Measurements from ENCODE around the gene OS9. TPM values are rescaled to one million over a fixed set of nuclear protein-coding genes. Genes with fewer than 3 reads are reported as not detected.

Gene OS9
- total and polyA plus RNA-seq, 2 of the 4 experiments (the other 2 are of a cell fraction), result 159 to 272 TPM

DNA sequence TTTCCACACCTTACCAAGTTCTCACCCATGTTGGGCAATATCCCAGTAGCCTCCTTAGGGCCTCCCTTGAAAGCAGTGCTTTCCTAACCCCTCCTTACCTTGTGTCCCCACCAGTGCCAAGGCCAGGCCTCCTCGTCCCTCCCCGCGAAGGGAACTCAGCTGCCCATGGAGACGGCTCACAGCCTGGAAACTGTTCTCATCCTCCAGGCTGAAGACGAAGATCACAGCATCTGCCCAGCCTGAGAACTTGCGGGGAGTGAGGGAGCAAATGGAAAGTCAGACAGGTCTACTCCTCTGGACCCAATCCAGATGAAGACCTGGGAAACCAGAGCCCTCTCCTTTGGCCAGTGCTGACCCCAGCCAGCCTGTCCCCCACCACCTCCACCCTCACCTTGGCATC, 40.0 kb downstream of the OS9 start:
- H3K9me1 ChIP-seq (ENCODE audit: insufficient read depth, low read length), result no peaks in the 10 kb centered on the region
- no peak overlapping the region for H2BK120ac ChIP-seq (ENCODE audit: low read depth, low read length)
- 0 out of 2 replicates have a peak, but pooled peaks cover 10% of the 10 kb centered on the region for H4K20me1 ChIP-seq (ENCODE audit: insufficient read depth, low read length)
- intact Hi-C loops (cut with micrococcal nuclease), result no loop called here
- in situ Hi-C loops (cut with MboI; ENCODE audit: low sequenced_read_pairs), result loop anchor here (10.0 kb wide), 1 partner anchor 149 kb away; no protein-coding TSS in a partner anchor
- no peak overlapping the region for H3K14ac ChIP-seq (replicated peaks; ENCODE audit: low read depth, low read length)
- no peak overlapping the region for H3K9ac ChIP-seq (ENCODE audit: low read depth, low read length)
- BruUV-seq (replicated peaks), result no TSS peak
- no peak overlapping the region for H3K18ac ChIP-seq (ENCODE audit: low read depth, low read length)
- H3K9me3 ChIP-seq (ENCODE audit: control insufficient read depth, insufficient read depth, low read length), result no peaks in the 10 kb centered on the region; the same call in 1 of the 2 replicates
- H3K56ac ChIP-seq (ENCODE audit: extremely low read depth, insufficient read depth, low read length), result no peak overlapping the region
- ChIA-PET POLR2A (ENCODE audit: unreplicated experiment) (no interaction called here), CTCF (no interaction called here)
- H3K27ac ChIP-seq (ENCODE audit: insufficient read depth, low read length), result no peak overlapping the region
- ATAC-seq (ENCODE audit: low read depth) (no peak), DNase-seq (no peak)
- dilution Hi-C loops (cut with HindIII; ENCODE audit: low sequenced_read_pairs, unreplicated experiment), result no loop called here
- H3K79me1 ChIP-seq (ENCODE audit: low read depth in 1 of 2, low read length in 2 of 2), result no peaks in the 10 kb centered on the region
- no peak overlapping the region for H3K4me3 ChIP-seq (ENCODE audit: insufficient read depth, low read depth, low read length)
- no peaks in the 10 kb centered on the region for H3K36me3 ChIP-seq (ENCODE audit: control insufficient read depth, insufficient read depth, low read length)
- no peak overlapping the region for H3K23ac ChIP-seq (ENCODE audit: low read depth, low read length)
- H3K4me1 ChIP-seq (ENCODE audit: control insufficient read depth, insufficient read depth, low read length), result 0 out of 2 replicates have a peak, but pooled peaks cover 3% of the 10 kb centered on the region
- 67% methylated on average over 3 of the region's 6 CpGs; no CpG with 5 or more reads in 1 of the 2 experiments for WGBS, 2 experiments (ENCODE audit: extremely low coverage in 2 of 2, insufficient read length in 1 of 2)
- no peak overlapping the region for H3K4me2 ChIP-seq (ENCODE audit: low read depth, low read length)
- H2AK5ac ChIP-seq (ENCODE audit: low read depth, low read length), result no peak overlapping the region
- no peak overlapping the region for H2BK15ac ChIP-seq (ENCODE audit: low read depth, low read length)
- no peak overlapping the region for H2AFZ ChIP-seq (replicated peaks; ENCODE audit: low read length, poor library complexity)
- no peak overlapping the region for H4K8ac ChIP-seq (ENCODE audit: low read depth in 2 of 2, low read length in 2 of 2)
- no peak overlapping the region for H4K91ac ChIP-seq (ENCODE audit: insufficient read depth, low read depth, low read length)
- TF ChIP-seq RCOR1 (IDR thresholded peaks at IDR 0.05; ENCODE audit: insufficient replicate concordance, low read length), result no peak
- TF ChIP-seq RFX5 (IDR thresholded peaks at IDR 0.05; ENCODE audit: low read depth, low read length), result no peak
- no peak for TF ChIP-seq MAZ (IDR thresholded peaks at IDR 0.05; ENCODE audit: borderline replicate concordance, low read depth, low read length)
- TF ChIP-seq POLR2A (IDR thresholded peaks at IDR 0.05; ENCODE audit: low read depth, low read length), result no peak
- no peak for TF ChIP-seq NFE2L2 (IDR thresholded peaks at IDR 0.05; ENCODE audit: low read depth, low read length)
- TF ChIP-seq, protein P1, sequence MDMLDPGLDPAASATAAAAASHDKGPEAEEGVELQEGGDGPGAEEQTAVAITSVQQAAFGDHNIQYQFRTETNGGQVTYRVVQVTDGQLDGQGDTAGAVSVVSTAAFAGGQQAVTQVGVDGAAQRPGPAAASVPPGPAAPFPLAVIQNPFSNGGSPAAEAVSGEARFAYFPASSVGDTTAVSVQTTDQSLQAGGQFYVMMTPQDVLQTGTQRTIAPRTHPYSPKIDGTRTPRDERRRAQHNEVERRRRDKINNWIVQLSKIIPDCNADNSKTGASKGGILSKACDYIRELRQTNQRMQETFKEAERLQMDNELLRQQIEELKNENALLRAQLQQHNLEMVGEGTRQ (IDR thresholded peaks at IDR 0.05; ENCODE audit: low read depth, low read length), result no peak
- no peak for TF ChIP-seq CHD1 (IDR thresholded peaks at IDR 0.05; ENCODE audit: low read depth, low read length)
- no peak for TF ChIP-seq FOS (IDR thresholded peaks at IDR 0.05; ENCODE audit: low read depth, low read length)
- no peak for TF ChIP-seq CEBPB (IDR thresholded peaks at IDR 0.05; ENCODE audit: low read depth, low read length)
- no peak for TF ChIP-seq MXI1 (IDR thresholded peaks at IDR 0.05; ENCODE audit: borderline replicate concordance, low read depth, low read length)
- TF ChIP-seq RAD21 (IDR thresholded peaks at IDR 0.05; ENCODE audit: low read length), result no peak
- TF ChIP-seq BHLHE40 (IDR thresholded peaks at IDR 0.05; ENCODE audit: low read depth, low read length), result no peak
- TF ChIP-seq, protein P2, sequence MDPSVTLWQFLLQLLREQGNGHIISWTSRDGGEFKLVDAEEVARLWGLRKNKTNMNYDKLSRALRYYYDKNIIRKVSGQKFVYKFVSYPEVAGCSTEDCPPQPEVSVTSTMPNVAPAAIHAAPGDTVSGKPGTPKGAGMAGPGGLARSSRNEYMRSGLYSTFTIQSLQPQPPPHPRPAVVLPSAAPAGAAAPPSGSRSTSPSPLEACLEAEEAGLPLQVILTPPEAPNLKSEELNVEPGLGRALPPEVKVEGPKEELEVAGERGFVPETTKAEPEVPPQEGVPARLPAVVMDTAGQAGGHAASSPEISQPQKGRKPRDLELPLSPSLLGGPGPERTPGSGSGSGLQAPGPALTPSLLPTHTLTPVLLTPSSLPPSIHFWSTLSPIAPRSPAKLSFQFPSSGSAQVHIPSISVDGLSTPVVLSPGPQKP (IDR thresholded peaks at IDR 0.05; ENCODE audit: borderline replicate concordance, low read depth, low read length), result no peak
- no peak overlapping the region for H3K4ac ChIP-seq (ENCODE audit: low read depth, low read length)
- no peak overlapping the region for H2BK20ac ChIP-seq (ENCODE audit: low read depth, low read length)
- H2AK9ac ChIP-seq (replicated peaks; ENCODE audit: low read depth, low read length, poor library complexity), result no peak overlapping the region
- no peak overlapping the region for H2BK5ac ChIP-seq (ENCODE audit: low read depth, low read length, poor library complexity, severe bottlenecking)
- no peak overlapping the region for H4K5ac ChIP-seq (ENCODE audit: low read depth, low read length)
- peaks cover 75% of the 10 kb centered on the region for H3K27me3 ChIP-seq (ENCODE audit: control insufficient read depth, insufficient read depth, low read length)

All from IMR-90 (cell line).